NCI-H2107 (cell line): ENCODE data around the gene AJAP1.

Source experiments
- DNase-seq: peaks from one replicate; lab custom pipeline; 2025; lab: John Stamatoyannopoulos, UW

AJAP1 gene

DNA sequence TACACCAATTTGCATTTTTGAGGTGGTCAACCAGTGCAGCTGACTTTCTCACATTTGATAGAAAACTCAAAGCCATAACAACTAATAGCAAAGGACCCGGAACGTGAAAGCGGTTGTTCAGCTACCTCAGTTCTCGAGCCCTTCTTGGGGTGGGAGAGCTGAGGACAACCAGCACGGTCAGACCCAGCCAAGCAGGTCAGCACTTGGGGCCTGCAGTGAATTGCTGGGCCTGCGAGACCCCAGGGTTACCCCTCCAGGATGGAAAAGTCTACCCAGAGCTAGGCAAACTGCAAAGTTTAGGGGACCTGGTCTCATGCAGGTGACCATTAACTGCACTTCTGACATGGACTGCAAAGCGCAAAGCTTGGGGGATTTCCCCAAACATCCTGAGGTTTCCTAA lies 23.8 kb upstream of the AJAP1 start:
- DNase-seq = no peak

DNA sequence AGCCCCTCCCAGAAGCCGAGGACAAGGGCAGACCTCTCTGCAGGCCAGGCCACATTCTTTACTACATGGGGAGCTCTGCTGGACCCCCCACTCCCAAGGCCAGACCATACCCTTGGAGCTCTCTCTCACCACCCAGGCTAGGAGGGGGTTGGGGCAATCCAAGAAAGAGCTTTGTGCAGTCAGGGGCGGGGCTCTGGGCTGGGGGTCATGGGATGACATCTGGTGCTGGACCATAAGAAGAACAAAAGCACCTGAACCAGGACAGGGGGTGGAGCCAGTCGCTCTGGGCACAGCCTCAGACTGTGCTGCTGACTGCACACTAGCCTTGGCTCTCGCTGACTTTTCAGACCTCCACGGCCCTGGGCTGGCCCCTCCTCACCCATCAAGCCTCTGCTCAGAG lies 23.1 kb upstream of the AJAP1 start:
- DNase-seq = no peak

DNA sequence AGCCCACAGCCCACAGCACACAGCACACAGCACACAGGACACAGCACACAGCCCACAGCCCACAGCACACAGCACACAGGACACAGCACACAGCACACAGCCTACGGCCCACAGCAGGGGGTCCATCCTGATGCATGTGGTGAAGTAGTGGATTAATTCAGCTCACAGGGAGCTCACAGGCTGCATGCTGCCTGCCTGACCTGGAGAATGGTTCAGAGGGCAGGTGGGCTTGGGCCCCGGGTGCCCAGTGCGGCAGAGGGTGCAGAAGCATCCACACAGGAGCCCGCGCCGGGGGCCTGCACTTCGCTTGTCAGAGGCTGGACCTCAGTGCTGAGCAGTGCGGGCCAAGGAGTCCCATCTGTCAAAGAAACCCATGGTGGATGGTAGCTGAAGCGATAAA lies 21.1 kb upstream of the AJAP1 start:
- no peak for DNase-seq

DNA sequence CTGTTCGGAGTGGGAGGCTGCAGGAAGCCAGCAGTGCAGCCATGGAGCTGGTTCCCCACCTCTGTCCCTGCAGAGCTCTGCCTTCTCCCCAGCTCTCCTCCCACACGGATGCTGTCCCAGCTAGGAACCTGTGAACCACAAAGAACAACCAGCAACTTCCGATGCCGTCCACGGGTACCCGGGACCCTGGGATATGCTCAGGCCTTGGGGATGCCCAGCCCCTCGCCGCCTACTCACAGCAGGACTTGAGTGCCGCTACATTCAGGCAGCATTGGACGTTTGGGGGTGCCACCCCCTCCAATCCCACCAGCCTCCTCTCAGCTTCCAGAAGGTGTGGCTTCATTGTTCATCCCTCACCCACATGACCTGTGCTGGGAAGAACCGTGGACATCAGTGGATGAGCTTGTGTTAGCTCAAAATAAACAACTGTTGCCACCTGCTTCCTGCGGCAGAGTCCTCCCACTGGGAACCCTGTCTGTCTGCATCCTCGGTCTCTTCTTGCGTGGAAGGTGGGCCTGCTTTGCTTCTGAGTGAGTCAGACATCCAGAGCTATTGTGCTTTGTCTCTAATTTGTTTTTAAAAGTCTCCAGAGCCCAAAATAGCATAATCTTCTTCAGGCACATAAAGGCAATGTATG lies 20.1 kb upstream of the AJAP1 start:
- DNase-seq = no peak

DNA sequence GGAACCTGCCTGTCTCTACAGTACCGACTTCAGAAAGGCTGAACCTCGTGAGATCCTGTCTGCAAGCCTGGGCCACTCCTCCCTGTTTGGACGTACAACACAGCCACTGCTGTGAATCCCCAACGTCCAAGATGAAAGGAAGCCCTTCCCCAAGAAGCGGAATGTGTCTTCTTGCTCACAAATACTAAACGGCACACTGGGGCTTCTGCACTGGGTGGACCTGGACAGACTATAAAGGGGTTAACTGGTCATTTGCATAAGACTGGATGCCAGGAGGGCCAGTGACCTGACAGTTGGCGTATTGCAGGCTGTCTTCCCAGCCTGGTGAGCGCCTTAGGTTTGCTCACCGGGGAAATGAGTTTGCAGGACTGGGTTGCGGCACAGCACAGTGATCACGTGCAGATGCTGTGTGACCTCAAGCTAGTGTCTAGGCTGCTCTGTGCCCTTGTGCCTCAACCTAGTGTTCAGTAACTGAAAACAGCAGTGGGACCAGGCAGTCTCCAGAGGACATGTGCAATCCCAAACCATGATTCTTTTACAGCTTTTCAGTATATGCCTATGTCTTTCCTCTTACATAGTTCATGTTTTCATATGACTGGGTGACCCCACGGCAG lies 19.5 kb upstream of the AJAP1 start:
- no peak for DNase-seq

DNA sequence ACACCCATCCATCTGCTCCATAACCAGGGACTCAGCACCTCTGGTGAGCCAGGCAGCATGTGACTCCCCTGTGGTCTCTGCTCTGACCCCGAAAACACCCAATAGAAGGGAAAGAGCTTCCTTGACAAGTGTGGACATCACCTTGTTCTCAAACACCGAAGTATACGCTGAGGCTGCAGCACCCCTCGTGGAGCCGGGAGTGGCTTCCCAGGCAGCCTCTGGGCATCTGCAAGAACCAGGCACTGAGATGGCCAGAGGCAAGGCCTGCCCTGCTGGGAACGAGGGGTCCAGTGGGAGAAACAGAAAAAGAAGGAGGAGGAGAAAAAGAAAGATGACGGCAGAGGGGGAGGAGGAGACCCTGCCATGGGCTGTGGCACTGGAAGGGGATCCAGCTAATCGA lies 18.2 kb upstream of the AJAP1 start:
- DNase-seq = no peak

DNA sequence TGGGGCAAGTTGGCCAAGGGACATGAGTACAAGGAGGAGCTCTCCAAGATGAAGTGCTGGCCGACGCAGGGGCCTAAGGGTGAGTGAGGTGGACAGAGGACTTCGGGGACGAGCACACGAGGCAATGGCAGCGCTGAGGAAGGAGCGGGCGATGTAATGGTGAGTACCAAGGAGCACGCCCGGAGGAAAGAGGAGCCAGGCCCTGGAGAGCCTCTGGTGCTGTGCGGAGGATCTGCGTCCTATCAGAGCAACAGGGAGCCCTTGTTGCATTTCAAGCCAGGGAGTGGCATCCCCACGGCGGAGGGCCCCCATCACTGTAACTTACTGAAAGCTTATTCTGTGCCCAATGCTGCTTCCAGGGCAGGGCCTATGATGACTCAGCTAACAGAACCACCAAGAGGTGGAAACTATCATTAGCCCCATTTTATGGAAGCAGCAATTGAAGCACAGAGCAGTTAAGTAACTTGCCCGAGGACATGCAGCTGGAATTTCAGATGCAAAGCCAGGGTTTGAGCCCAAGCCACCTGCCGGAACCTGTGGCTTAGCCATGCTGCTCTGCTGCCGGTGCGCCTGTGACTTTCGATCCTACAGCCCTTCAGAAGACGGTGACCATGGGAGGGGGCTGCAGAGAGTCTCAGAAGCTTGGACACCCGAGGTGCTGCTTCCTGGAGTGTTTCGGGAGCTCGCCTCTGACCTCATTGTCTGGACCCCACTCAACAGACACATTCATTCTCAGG lies 17.6 kb upstream of the AJAP1 start:
- no peak for DNase-seq

DNA sequence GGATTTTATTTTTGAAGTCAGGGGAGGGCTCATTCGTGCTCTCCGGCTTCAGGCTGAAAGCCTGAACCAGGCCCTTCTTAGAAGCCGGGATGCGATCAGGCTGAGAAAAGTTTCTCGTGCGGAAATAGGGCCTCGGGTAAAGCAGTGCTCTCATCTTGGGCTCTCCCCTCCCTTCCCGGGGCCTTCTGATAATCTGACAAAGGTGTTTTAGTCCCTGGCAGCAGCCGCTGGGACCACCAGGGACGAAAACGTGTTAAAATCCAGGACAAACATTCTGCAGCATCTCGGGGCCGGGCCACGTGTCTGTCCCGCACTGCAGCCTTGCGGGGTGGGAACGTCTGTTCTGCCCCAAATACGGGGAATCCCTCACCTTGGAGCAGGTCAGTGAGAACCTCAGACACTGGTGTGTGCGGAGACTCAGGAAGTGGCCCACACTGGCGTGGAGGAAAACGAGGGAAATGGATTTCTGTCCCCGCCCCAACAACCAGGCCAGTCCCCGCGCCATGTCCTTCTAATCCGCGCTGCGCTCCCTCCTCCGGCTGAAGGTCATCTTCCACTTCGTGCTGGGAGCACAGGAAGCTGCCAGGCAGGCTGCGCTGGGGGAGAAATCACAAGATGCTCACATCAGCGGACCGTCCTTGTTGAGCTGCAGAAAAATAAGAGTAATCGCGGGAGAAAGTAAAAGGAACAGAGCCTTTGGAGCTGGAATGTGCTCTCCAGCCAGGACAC lies 16.6 kb upstream of the AJAP1 start:
- DNase-seq = no peak

DNA sequence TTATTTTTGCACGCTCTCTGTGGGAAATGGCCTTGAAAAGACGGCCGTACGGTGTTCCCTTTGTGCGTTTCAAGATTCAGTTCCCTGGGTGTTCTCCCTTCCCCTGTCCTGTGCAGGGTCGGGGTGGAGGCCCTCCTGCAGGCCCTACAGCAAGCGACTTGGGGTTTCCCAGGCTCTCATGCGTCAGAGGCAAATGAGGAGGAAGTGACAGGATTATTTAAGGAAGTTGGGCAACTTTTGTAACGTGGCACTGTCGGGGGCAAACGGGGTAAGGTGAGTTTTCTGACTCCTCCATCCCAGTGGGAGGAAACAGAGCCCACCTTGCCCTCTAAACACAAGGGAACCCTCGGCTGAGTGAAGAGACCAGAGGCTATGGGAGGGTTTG lies 16.1 kb upstream of the AJAP1 start:
- no peak for DNase-seq

DNA sequence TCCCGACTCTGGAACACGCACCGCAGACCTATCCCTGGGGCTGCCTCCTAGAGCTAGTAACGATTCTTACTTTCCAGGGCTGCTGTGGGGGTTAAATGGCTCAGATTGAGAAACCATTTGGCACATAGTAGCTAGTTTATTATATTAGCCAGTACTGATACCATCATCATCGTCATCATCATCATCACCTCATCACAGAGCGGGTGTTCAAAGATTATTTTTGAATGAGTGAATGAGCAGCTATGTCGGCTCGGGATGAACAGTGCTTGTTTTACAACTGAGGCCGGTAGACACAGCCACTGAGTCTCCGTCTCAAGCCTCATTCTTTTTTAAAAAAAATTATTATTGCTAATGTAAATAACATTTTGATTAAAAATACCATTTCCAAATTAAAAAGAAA lies 13.5 kb upstream of the AJAP1 start:
- DNase-seq = no peak

DNA sequence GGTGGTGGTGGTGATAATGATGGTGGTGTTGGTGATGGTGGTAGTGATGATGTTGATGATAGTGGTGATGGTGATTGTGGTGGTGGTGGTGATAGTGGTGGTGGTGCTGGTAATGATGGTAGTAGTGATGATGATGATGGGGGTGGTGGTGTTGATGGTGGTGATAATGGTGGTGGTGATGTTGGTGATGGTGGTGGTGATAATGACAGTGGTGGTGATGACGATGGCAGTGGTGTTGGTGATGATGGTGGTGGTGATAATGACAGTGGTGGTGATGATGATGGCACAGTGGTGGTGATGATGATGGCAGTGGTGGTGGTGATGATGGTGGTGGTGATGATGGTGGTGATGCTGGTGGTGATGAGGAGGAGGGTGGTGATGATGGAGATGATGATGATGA lies 7.0 kb upstream of the AJAP1 start:
- no peak for DNase-seq

DNA sequence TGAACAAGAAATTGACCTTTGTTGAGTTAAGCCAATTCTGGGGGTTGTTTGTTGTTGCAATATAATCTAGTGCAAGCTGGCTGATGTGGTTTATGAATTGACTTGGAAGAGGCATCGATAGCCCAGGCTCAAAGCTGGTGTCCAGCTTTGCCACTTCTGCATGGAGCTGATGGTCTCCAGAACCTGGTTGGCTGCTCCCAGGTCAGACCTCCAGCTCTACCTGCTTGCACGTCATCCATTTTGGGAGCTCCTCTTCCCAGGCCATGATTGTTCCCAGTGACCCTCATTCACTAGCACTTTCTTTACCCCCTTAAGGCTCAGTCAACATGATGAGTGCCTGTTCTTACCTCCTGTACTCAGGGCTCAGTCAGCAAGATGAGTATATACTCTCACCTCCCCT lies 5.8 kb upstream of the AJAP1 start:
- DNase-seq = no peak

DNA sequence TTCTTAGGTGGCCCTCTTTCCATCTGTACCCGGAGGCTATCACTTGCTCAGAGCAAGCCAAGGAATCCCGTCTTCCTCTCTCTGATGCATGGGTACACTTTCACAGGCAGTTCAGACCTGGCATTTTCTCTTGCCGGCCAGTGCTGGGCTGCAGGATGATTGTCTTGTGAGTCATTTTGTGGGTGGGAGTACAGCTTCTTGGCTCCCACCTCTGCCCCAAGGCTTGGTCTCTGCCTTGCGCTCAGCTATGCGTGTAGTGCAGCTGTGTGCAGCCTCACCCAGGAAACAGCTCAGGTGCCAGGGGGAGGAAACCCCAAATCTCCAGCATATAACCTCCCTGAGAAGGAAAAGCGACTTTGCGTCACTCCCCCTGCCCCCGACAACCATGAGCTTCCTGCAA lies 3.9 kb upstream of the AJAP1 start:
- DNase-seq = no peak

DNA sequence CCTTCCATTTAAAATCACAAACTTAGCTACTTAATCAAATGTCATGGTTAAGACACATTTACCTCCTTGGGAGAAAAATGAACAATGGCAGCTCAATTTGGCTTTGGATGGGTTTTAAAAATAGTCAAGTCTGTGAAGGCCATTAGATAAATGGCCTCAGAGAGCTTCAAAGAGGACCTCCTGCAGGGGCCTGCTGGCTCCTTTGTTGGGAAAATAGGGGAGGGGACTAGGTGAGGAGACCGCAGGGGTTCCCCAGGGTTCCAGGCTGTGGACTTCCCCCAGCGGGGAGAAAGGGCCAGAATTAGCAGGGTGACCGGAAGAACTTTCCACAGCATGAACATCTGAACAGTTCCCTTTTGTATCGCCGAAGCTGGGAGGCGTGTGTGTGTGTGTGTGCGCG lies 3.4 kb upstream of the AJAP1 start:
- DNase-seq = no peak

DNA sequence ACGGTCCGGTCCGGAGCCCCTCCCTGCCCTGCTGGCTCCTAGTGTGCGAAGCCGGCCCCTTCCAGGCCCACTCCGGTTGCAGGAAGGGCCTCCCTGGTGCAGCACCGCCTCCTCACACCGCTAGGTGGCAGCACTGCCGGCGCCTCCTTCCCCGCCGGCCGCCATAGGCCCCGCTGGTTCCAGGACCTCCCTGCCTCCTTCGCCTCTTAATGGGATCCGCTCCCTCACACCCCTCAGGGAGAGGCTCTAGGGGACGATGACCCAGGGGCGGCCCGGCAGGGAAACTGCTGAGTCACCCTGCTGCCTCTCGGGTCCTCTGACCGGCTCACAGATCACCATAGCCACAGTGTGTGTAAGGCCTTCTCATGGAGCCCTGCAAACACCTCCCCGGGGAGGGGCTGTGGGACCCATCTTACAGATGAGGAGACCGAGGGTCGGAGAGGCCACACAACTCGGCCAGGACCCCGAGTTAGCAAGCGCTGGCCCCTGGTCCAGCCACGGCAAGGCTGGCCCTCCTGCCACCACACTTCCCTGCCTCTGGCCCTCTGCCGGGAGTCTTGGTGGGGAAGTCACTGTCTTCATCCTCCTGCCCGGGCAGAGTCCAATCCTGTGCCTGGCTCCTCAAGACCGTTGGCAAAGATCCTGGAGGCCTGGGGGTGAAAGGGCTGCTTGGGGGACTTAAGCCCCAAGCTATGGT lies 1.6 kb upstream of the AJAP1 start:
- DNase-seq = no peak

DNA sequence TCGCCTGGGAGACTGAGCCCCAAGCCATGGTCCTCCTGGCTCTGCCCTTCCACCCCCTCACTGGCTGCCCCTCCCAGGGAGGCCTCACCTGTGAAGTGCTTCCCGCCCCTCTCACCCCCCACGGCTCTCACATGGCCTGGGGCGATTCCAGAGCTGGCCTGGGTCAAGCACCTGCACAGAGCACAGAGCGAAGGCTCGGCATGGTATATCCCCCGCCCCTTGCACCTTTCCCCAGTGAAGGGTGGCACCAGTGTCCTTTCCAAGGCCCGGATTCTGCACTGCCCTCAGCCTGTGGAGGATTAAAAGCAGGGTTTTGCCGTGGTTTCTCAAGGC lies 1.1 kb upstream of the AJAP1 start:
- no peak for DNase-seq

DNA sequence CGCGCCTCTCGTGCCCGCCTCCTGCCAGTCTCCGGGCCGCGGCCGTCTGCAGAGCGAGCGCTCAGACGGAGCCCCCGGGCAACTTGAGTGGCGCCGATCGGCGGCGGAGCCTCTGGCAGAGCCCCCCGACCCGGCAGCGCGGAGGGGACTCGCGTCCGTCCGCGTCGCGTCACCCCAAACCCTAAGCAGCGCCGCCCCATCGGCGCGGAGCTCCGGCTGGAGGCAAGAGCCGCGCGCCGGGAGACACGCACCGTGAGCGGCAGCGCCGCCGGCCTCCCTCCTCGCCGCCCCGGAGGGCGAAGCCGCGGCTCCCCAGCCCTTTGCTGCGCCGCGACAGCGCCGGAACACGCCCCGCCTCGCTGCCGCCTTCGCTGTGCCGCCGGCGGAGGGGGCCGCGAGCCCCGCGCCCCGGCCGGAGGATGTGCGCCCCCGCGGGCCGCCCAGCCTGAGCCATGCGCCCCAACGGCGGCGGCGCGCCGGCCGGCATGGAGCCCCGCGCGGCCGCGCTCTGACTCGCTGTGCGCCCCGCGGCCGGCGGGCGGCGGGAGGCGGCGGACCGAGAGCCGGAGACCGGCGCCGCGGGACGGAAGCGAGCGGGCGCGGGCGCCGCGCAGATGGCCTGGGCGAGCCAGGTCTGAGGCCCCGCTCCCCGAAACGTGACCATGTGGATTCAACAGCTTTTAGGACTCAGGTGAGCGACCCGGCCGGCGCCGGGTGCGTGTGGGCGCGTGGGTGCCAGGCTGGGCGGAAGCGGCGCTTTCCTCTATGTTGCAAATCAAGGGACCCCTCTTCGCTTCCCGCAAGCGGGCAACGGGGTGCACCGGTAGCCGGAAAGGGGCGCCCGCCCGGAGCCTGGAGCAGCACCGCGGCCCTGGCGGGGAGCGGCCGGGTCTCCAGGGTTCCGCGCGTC lies 610 bp downstream of the AJAP1 start:
- no peak for DNase-seq

DNA sequence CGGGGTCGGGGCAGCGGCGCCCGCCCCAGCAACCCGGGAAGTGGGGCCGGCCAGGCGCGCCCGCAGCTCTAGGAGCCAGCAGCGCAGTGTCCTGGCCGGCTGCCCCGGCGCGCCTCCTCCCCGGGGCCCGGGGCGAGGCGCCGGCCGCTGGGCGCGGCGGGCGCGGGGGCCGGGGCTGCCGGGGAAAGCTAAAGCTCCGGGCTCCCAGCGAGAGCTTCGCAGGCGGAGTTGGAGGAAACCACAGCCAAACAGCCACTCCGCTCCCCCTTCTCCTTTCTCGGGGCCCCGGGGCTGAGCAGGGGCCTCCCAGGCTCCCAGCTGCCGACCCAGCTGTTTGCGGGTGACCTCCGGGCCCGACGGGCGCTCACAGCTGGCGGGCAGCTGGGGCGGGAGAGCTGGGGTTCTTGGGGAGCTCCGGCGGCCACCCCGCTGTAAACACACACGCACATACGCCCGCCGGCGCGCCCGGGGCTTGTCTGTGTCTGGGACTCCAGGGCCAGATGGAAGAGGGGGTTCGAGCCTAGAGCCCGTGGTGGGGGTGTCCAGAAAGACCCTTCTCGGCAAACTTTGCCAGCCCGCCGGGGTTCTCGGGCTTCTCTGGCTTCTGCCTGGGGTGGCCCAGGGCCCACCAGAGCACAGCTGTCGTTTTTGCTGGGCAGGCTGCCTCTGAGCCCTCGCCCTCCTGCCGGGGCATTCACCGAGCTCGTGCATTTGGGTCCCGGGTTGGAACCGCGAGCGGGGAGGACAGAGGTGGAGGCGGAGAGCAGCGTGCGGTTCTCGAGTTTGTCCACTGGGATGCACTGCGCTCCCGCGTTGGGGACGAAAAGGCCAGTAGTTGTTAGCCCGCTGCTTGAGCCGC lies 1.5 kb downstream of the AJAP1 start:
- no peak for DNase-seq

DNA sequence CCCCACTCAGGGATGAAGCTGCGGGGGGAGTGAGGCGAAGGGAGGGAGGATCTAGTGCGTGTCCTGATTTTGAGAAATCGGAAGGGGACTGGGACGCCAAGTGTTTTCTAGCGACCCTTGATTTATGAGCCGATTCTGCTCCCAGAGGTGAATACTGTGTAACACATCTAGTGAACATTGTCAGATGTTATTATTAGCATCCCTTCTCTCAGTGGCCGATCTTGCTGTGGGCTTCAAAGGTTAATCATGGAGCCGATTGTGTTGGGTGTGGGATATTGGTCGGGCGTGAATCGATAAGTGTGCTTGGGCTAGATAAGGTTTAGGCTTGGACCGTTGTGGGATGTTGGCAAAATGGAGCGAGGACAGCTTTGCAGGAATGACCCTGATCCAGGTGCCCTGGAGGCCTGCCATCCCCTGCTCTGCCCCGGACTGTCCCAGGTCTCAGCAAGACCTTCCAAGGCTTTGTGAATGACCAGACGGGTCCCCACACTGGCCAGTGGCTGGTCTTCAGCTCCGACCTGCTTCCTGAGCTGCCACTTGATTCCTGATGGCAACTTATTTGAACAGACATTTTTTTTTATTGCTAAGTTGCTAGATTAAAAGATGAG lies 2.2 kb downstream of the AJAP1 start:
- no peak for DNase-seq

DNA sequence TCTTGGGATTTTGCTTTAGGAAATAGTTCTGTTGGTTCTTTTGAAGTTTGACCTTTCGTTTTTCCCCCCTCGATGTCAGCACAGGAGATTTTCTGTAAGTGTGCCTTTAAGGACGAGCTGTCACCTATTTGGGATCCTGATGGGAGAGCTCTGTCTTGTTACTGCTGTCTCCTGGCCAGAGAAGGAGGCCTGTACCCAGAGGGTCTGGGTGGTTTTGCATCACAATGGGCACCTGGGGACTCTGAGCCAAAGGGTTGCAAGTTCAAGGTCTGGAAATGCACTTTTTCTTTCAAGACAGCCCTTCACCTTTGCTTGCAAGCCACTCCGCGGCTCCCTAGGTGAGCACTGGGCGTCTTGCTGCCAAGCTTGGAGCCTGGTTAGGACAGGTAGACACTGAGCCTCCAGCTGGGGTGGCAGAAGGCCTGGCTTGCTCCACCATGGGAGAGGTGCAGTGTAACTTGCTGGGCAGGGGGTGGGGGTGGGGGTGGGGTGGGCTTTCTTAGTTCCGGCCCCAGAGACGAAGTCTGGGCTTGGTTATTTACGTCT lies 2.9 kb downstream of the AJAP1 start:
- no peak for DNase-seq
